SK-N-SH treated with all-trans-retinoic acid at 6 μM for 48 hours (cell line): ENCODE results near the gene OR5T2.

ENCODE experiments used
- ATAC-seq: fragments of 200-7000 bp; cut with Tn5 transposase; 3 replicates; pipeline ENCODE4 v1.9.1; 2020; ENCODE audit warnings: mild to moderate bottlenecking, moderate library complexity
- ARNTL ChIP-seq: fragments of 450-650 bp; formaldehyde crosslinking; IDR thresholded peaks from 2 replicates; pipeline ENCODE4 v1.5.0; 2020; ENCODE audit warnings: low read depth, mild to moderate bottlenecking, moderate library complexity, borderline replicate concordance
- CREB5 ChIP-seq: fragments of 250-450 bp; sonication (Bioruptor Pico); IDR thresholded peaks from 2 replicates; pipeline ENCODE4 v1.5.1; 2020; ENCODE audit warnings: low read depth, mild to moderate bottlenecking, moderate library complexity
- CSDC2 ChIP-seq: fragments of 250-450 bp; sonication (Bioruptor Pico); IDR thresholded peaks from 2 replicates; pipeline ENCODE4 v1.5.0; 2020; ENCODE audit warnings: mild to moderate bottlenecking, moderate library complexity
- ESRRG ChIP-seq: fragments of 250-450 bp; sonication (Bioruptor Pico); IDR thresholded peaks from 2 replicates; pipeline ENCODE4 v1.6.1; 2021; ENCODE audit warnings: mild to moderate bottlenecking
- ISL1 ChIP-seq: fragments of 250-450 bp; sonication (Bioruptor Pico); IDR thresholded peaks from 2 replicates; pipeline ENCODE4 v2.1.2; 2022; ENCODE audit warnings: mild to moderate bottlenecking, moderate library complexity
- OSR1 ChIP-seq: fragments of 250-450 bp; sonication (Bioruptor Pico); IDR thresholded peaks from 2 replicates; pipeline ENCODE4 v1.8.0; 2022; ENCODE audit warnings: moderate library complexity, mild to moderate bottlenecking, inconsistent platforms
- PATZ1 ChIP-seq: fragments of 250-450 bp; sonication (Bioruptor Pico); IDR thresholded peaks from 2 replicates; pipeline ENCODE4 v1.8.0; 2020; ENCODE audit warnings: mild to moderate bottlenecking, moderate library complexity, borderline replicate concordance
- POU6F1 ChIP-seq: fragments of 250-450 bp; sonication (Bioruptor Pico); IDR thresholded peaks from 2 replicates; pipeline ENCODE4 v1.8.0; 2021; ENCODE audit warnings: low read depth, mild to moderate bottlenecking, moderate library complexity, borderline replicate concordance
- PPARA ChIP-seq: fragments of 250-450 bp; sonication (Bioruptor Pico); IDR thresholded peaks from 2 replicates; pipeline ENCODE4 v1.5.0; 2020; ENCODE audit warnings: mild to moderate bottlenecking, borderline replicate concordance
- SNAI2 ChIP-seq: fragments of 250-450 bp; sonication (Bioruptor Pico); IDR thresholded peaks from 2 replicates; pipeline ENCODE4 v1.5.0; 2020; ENCODE audit warnings: mild to moderate bottlenecking, moderate library complexity
- TCF4 ChIP-seq: fragments of 250-450 bp; sonication (Bioruptor Pico); IDR thresholded peaks from 2 replicates; pipeline ENCODE4 v1.8.0; 2021; ENCODE audit warnings: mild to moderate bottlenecking, moderate library complexity, borderline replicate concordance
- TOX ChIP-seq: fragments of 250-450 bp; sonication (Bioruptor Pico); IDR thresholded peaks from 2 replicates; pipeline ENCODE4 v1.8.0; 2021; ENCODE audit warnings: mild to moderate bottlenecking, moderate library complexity, borderline replicate concordance
- TSHZ2 ChIP-seq: fragments of 250-450 bp; sonication (Bioruptor Pico); IDR thresholded peaks from 2 replicates; pipeline ENCODE4 v1.5.0; 2020; ENCODE audit warnings: mild to moderate bottlenecking, moderate library complexity
- ZFP30 ChIP-seq: fragments of 450-650 bp; formaldehyde crosslinking; IDR thresholded peaks from 2 replicates; pipeline ENCODE4 v1.5.0; 2022; ENCODE audit warnings: mild to moderate bottlenecking, moderate library complexity
- ZNF565 ChIP-seq: fragments of 450-650 bp; formaldehyde crosslinking; conservative IDR thresholded peaks from 2 replicates; pipeline ENCODE4 v1.5.0; 2020; ENCODE audit warnings: low read depth, mild to moderate bottlenecking, moderate library complexity

OR5T2 gene

GRCh38 chr11:56196705-56197104 is 37.4 kb downstream of the OR5T2 start:
- TF ChIP-seq ARNTL (CRISPR knock-in tag) (no peak), ZFP30 (CRISPR knock-in tag) (no peak), POU6F1 (CRISPR knock-in tag) (no peak), CREB5 (CRISPR knock-in tag) (no peak), TSHZ2 (no peak), CSDC2 (no peak), ZNF565 (CRISPR knock-in tag) (no peak)
- ATAC-seq, result no peak

GRCh38 chr11:56188602-56189001 is 45.5 kb downstream of the OR5T2 start:
- TF ChIP-seq POU6F1 (CRISPR knock-in tag), result no peak
- TF ChIP-seq PATZ1 (CRISPR knock-in tag), result no peak
- TF ChIP-seq ESRRG (CRISPR knock-in tag), result no peak
- TF ChIP-seq SNAI2, result no peak
- TF ChIP-seq ARNTL (CRISPR knock-in tag), result no peak
- no peak for TF ChIP-seq CSDC2
- TF ChIP-seq ISL1, result no peak
- TF ChIP-seq, all 23 proteins: peak for 0
- no peak for ATAC-seq

- no peak for ATAC-seq
- no peak for TF ChIP-seq ISL1
- no peak for TF ChIP-seq TSHZ2
- no peak for TF ChIP-seq PPARA (CRISPR knock-in tag)
- TF ChIP-seq CREB5 (CRISPR knock-in tag), result no peak
- no peak for TF ChIP-seq PATZ1 (CRISPR knock-in tag)
- TF ChIP-seq ARNTL (CRISPR knock-in tag), result no peak
- no peak for TF ChIP-seq OSR1 (CRISPR knock-in tag)
- TF ChIP-seq TOX (CRISPR knock-in tag), result no peak
- TF ChIP-seq TCF4 (CRISPR knock-in tag), result no peak
- no peak for TF ChIP-seq SNAI2
- TF ChIP-seq, all 23 proteins: peak for 0
Measured at GRCh38 chr11:56183459-56183858, 50.6 kb downstream of the OR5T2 start.
